ENCODE measurements around the gene IRF6.

Gene IRF6

DNA sequence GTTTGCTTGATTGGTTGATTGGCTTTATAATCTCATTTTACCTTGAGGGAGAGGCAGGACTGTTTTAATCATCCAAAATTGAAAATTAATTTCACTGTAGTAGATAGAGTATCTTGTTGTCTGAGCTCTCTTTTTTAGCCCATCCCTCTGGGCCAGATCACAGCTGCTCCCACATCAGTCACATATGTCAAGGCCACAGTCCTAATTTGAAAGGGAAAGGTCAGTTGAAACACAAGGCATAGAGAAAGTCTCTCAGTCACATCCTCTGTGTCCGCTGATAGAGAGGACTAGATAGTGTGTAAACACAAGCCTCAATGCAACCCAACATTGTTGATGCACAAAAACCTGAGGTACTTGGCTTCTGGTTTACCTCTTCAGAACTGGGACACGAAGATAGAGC lies 28.4 kb downstream of the IRF6 start:
- TF ChIP-seq EZH2 (IDR thresholded peaks at IDR 0.05; ENCODE audit: borderline replicate concordance, low read length): no peak
- TF ChIP-seq, protein P1, sequence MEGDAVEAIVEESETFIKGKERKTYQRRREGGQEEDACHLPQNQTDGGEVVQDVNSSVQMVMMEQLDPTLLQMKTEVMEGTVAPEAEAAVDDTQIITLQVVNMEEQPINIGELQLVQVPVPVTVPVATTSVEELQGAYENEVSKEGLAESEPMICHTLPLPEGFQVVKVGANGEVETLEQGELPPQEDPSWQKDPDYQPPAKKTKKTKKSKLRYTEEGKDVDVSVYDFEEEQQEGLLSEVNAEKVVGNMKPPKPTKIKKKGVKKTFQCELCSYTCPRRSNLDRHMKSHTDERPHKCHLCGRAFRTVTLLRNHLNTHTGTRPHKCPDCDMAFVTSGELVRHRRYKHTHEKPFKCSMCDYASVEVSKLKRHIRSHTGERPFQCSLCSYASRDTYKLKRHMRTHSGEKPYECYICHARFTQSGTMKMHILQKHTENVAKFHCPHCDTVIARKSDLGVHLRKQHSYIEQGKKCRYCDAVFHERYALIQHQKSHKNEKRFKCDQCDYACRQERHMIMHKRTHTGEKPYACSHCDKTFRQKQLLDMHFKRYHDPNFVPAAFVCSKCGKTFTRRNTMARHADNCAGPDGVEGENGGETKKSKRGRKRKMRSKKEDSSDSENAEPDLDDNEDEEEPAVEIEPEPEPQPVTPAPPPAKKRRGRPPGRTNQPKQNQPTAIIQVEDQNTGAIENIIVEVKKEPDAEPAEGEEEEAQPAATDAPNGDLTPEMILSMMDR (IDR thresholded peaks at IDR 0.05; ENCODE audit: low read length): no peak
- H3K9ac ChIP-seq (ENCODE audit: low read length): no peak overlapping the region
- H3K27me3 ChIP-seq (ENCODE audit: insufficient read depth, low read length): no peaks in the 10 kb centered on the region
- no peak overlapping the region for H2AFZ ChIP-seq (ENCODE audit: low read length)
- peaks cover 16% of the 10 kb centered on the region for H3K36me3 ChIP-seq (ENCODE audit: insufficient read depth, low read length)
- no peaks in the 10 kb centered on the region for H3K4me1 ChIP-seq (ENCODE audit: insufficient read depth, low read length, severe bottlenecking)
- no peak overlapping the region for H3K4me3 ChIP-seq (ENCODE audit: low read depth, low read length, poor library complexity, severe bottlenecking)
- H3K27ac ChIP-seq (ENCODE audit: low read depth, low read length, poor library complexity, severe bottlenecking): no peak overlapping the region
- H3F3A ChIP-seq (ENCODE audit: insufficient read depth, low read length): no peaks in the 10 kb centered on the region
- H3K9me3 ChIP-seq (ENCODE audit: low read length): no peaks in the 10 kb centered on the region
- no peaks in the 10 kb centered on the region for H4K20me1 ChIP-seq (ENCODE audit: insufficient read depth, low read length)
- H3K9me2 ChIP-seq (ENCODE audit: low read depth, low read length): no peaks in the 10 kb centered on the region
- no peaks in the 10 kb centered on the region for H3K79me2 ChIP-seq (ENCODE audit: insufficient read depth, low read length)
- H3K4me2 ChIP-seq (ENCODE audit: low read length): no peak overlapping the region

DNA sequence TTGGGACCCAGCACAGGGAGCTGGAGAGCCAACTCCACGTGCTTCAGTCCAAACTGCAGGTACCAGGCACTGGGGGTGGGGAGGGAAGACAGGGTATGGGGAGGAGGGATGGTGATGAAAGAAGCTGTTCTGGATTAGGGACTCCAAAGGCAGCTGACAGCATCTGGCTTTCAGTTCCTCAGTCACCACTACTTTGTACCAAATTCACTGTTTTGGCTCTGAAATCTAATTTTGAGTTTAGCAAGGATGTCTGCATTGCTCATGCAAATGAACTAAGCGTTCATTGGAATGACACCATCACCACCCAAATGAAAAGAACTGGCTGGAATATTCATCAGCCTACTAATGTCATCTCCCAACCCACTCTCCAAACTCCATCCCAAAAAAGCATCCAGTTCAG lies 30.3 kb downstream of the IRF6 start:
- Histone ChIP-seq H3K36me3 (ENCODE audit: insufficient read depth, low read length) (no peaks in the 10 kb centered on the region), H3K4me2 (ENCODE audit: low read length) (no peak overlapping the region)

DNA sequence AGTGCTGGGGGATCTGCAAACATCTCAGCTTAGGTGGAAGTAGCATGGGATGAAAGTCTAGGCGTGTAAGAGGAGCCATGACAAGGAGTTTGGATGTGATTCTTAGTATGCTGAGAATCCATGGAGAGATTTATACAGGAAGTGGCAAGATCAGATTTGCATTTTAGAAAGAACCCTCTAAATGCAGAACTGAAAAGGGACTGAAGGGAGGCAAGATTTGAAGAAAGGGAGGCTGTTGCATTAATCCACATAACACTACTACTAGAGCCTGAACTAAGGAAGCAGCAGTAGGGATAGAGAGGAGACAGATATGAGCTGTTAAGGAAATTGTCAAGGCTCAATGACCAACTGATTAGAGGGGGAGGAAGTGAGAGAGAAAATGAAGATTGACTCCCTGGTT lies 31.4 kb downstream of the IRF6 start:
- Histone ChIP-seq H3K79me2 (ENCODE audit: insufficient read depth, low read length) (no peaks in the 10 kb centered on the region), H4K20me1 (ENCODE audit: insufficient read depth, low read length) (no peaks in the 10 kb centered on the region), H3K4me3 (ENCODE audit: low read depth, low read length, poor library complexity, severe bottlenecking) (no peak overlapping the region), H3K4me1 (ENCODE audit: insufficient read depth, low read length, severe bottlenecking) (peaks cover under 1% of the 10 kb centered on the region), H2AFZ (ENCODE audit: low read length) (no peak overlapping the region), H3K27ac (ENCODE audit: low read depth, low read length, poor library complexity, severe bottlenecking) (no peak overlapping the region), H3K9me3 (ENCODE audit: low read length) (no peaks in the 10 kb centered on the region), H3K4me2 (ENCODE audit: low read length) (no peak overlapping the region), H3K9me2 (ENCODE audit: low read depth, low read length) (no peaks in the 10 kb centered on the region), H3F3A (ENCODE audit: insufficient read depth, low read length) (no peaks in the 10 kb centered on the region), H3K9ac (ENCODE audit: low read length) (no peak overlapping the region), H3K27me3 (ENCODE audit: insufficient read depth, low read length) (no peaks in the 10 kb centered on the region), H3K36me3 (ENCODE audit: insufficient read depth, low read length) (no peaks in the 10 kb centered on the region)
- TF ChIP-seq, protein P1 (IDR thresholded peaks at IDR 0.05; ENCODE audit: low read length): no peak
- TF ChIP-seq EZH2 (IDR thresholded peaks at IDR 0.05; ENCODE audit: borderline replicate concordance, low read length): no peak

More for the DNA sequence above, 30.3 kb downstream of the IRF6 start:
- Histone ChIP-seq H2AFZ (ENCODE audit: low read length) (no peak overlapping the region), H3K9me2 (ENCODE audit: low read depth, low read length) (no peaks in the 10 kb centered on the region), H3K27ac (ENCODE audit: low read depth, low read length, poor library complexity, severe bottlenecking) (no peak overlapping the region), H4K20me1 (ENCODE audit: insufficient read depth, low read length) (no peaks in the 10 kb centered on the region), H3K4me1 (ENCODE audit: insufficient read depth, low read length, severe bottlenecking) (no peaks in the 10 kb centered on the region), H3K27me3 (ENCODE audit: insufficient read depth, low read length) (no peaks in the 10 kb centered on the region), H3K79me2 (ENCODE audit: insufficient read depth, low read length) (no peaks in the 10 kb centered on the region), H3K9me3 (ENCODE audit: low read length) (no peaks in the 10 kb centered on the region), H3F3A (ENCODE audit: insufficient read depth, low read length) (no peaks in the 10 kb centered on the region), H3K9ac (ENCODE audit: low read length) (no peak overlapping the region), H3K4me3 (ENCODE audit: low read depth, low read length, poor library complexity, severe bottlenecking) (no peak overlapping the region)
- TF ChIP-seq, protein P1 (IDR thresholded peaks at IDR 0.05; ENCODE audit: low read length): no peak
- TF ChIP-seq EZH2 (IDR thresholded peaks at IDR 0.05; ENCODE audit: borderline replicate concordance, low read length): no peak

Measured in OCI-LY1 (cell line).